Limb (tissue), 2 donors: ENCODE results near the gene ADA.
A peak's percentile ranks its signal among the peaks of the same experiment; 100 is the strongest.

Experiments used
- DNase-seq, 2 donors: peaks; one replicate each; pipeline ENCODE4 v3.0.0-alpha.2; 2016; ENCODE audit errors: extremely low spot score in 2 of 2

The ADA gene

DNA sequence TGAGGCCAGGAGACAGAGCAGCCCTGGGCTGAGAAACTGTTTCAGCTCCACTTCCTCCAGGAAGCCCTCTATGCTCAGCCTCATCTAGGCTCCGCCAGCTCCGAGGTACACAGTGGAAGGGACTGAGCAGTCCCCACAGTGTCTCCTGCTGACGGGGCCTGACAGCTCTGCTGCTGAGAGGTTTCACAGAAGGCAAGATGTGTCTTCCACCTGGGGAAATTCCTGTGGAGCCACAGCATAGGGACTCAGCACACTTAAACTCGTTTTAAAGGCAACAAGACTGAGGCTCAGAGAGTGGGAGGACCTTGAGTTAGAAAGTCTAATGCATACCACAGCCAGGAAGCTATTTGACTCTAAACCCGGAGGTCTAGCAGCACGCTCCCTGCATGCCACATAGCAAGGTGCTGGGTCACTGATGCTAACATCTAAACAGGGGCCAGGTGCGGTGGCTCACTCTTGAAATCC, 6.8 kb downstream of the ADA start:
- no peak for DNase-seq

DNA sequence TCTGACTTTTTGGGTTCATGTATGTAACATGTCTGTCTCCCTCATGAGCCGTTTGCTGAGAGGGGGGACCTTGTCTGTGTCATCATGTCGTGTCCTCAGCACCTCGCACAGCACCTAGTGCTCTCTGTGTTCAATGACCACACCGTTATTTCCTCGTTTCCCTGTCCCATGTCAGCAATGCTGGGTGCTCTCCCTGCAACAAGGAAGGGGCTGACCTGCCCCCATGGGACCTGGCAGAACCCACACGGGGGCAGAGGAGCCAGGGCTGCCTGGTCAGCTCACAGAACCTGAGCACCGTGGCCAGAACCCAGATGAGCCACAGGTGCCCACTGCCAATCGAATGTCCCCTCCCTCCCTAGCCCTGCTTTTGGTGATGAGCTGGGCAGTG, 7.3 kb downstream of the ADA start:
- no peak for DNase-seq

DNA sequence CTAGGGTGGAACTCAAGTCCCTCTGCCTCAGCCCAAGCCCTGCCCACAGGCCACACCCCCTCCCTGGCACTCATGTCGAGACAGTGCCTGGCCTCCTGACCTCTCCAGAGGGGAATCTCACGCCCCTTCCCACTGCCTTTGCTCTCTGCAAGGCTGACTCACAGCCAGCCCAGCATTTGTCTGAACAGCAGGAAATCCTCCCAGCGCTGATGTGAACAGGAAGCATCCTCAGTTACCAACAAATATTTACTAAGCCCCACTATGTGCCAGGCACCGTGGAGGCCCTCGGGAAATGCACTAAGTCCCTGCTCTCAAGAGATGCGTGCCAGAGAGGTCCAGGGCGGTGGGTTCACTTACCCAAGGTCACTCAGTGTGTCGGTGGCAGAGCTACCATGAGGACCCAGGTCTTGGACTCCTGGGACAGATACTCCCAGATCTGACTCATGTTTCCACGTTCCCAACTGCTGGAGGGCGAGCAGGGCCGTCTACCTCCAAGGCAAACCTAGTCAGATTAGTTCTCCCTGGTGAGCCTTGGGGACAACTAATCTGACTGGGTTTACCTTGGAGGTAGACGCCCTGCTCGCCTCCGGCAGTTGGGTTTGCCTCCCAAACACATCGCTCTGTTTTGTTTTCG, 7.8 kb downstream of the ADA start:
- DNase-seq, result peak in 1 of 2 donors; percentile 50

DNA sequence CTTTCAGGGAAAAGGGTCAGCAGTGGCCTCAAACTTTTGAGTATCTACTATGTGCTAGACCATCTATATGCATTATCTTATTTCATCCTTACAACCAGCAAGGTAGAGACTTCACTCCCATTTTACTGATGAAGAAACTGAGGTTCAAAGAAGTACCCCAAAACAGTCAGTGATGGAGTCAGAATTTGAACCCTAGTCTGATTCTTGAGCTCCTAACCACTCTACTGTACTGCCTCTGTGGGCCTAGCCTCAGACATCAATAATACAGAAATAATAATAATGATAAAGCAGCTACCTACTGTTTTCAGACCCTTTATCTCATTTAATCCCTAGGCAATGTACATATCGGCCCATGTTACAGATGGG, 8.4 kb downstream of the ADA start:
- DNase-seq, result no peak

DNA sequence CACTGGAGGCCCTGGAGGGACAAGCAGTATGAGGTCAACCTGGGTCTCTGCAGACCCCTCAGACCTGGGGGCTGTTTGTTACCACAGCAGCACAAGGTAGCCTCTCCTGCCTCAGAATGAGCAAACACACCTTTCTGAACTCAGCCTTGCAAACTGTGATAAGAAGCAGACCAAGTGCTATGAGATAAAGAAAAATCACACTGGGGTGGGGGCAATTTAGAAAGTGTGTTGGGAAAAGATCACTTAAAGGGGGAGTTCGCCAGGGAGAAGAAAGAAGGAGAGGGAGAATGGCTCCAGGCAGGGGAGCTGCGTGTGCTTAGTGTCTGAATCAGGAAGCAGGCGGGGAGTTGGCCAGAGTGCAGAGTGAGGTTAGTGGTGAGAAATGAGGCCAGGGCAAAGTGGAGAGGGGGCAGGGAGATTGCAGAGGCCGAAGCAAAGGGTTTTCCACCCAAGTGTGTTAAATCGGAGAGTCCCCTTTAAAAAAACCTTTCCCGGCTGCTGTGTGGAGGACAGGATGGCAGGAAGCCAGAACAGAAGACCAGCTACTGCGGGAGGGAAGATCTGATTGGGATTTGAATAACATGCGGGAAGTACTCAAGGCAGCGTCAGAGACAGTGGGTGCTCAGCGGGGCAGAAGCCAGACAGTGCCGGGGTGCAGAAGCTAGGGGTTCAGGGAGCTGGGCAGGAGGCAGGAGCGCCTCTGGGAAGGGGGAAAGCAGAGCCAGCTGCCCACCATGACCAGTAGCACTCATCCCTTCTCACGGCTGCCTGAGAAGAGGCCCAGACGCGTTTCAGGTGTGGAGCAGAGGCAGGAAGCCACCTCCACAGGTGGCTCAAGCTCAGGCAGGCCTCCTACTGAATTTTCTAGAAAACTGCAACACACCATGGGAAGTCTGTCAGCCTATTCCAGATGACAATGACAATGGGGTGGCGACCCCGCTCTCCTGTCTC, 9.0 kb downstream of the ADA start:
- peak; percentile 67 to 78 for DNase-seq

DNA sequence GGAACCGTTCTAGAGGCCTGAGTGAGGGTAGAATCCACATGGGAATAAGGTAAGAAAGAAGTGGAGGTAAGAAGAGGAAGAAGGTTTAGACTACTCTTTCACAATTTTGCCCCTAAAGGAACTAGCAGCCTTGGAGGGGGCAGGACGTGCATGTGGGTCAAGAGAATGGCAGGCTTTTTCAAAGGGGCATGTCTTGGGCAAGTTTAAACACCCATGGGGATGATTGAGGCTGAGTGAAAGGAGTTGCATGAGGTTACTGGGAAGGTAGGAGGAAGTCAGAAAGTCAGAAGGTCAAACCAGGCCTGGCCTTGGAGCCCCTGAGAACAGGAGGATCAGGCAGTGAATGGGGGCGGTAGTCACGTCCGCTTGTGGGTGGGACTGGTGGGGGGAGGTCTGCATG, 10.2 kb downstream of the ADA start:
- no peak for DNase-seq

DNA sequence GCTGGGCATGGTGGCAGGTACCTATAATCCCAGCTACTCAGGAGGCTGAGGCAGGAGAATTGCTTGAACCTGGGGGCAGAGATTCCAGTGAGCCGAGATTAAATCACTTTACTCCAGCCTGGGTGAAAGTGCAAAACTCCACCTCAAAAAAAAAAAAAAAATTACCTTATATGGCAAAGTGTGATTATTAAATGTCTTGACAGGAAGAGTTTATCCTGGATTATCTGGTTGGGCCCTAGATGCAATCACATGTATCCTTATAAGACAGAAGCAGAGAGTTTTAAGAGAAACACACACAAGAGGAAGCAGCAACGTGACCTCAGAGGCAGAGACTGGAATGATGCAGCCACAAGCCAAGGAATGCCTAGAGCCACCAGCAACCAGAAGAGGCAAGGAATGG, 11.0 kb downstream of the ADA start:
- DNase-seq, result no peak

DNA sequence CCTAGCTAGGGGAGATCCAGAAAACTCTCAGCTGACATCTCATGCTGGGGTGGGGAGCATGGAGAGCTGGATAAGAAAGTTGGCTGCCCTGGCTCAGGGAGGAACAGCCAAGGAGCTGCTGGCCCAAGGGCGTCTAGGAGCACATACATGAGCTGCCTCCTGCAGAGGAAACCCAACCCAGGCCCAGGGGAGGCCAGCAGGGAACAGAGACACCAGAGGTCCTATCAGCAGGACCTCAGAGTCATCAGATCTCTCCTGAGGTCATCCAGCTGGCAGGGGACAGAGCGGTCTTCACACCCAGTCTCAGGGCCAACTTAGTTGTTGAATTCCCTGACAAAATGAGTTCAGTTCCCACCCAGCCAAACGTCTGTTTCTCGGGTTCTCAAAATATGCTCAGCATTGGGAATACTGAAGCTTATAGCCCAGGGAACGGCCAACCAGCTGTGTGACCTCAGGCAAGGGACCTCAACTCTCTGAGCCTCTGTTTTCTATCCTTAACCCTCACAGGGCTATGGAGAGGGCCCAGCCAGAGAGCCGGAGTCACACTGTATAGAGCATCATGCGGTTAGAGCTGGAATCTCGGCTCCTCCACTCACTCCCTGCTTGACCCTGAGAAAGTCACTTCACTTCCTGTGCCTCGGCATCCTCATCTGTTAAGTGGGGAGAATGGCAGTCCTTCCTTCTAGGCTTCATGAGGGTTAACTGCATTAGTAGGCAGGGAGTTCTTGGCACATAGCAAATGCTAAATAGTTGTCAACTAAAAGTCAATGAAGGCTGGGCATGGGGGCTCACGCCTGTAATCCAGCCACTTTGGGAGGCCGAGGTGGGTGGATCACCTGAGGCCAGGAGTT, 13.8 kb downstream of the ADA start:
- no peak for DNase-seq

DNA sequence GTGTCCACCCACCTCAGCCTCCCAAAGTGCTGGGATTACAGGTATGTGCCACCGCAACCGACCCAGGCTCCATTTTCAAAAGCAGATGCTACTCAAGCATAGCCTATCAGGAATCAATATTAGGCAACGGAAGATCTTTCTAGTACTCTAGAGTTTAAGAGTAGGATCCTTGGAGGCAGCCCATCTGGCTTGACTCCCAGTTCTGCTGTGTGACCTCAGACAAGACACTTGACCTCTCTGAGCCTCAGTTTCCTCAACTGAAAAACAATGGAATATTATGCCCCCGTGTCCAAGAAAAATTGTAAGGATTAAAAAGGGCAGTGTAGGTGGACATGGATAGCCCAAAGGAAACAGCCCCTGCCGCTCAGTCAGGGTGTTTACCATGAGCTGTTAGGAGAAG, 14.5 kb downstream of the ADA start:
- DNase-seq, result no peak

DNA sequence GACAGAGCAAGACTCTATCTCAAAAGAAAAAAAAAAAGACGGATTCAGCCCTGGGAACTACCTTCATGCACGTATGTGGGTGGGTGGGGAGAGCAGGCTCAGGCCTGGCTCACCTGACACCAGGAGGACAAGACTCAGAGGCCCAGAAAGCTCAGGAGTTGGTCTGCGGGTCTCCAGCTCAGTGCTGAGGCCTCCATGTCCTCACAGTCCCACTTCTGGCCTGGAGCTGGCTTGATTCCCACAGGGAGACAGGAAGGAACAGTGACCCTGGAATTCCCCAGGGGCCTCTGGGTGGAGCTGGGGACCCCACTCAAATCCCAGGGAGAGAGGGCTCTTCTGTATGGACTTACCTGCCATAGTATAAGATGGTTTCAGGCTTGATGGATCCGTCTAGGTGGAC, 15.6 kb downstream of the ADA start:
- DNase-seq, result no peak

DNA sequence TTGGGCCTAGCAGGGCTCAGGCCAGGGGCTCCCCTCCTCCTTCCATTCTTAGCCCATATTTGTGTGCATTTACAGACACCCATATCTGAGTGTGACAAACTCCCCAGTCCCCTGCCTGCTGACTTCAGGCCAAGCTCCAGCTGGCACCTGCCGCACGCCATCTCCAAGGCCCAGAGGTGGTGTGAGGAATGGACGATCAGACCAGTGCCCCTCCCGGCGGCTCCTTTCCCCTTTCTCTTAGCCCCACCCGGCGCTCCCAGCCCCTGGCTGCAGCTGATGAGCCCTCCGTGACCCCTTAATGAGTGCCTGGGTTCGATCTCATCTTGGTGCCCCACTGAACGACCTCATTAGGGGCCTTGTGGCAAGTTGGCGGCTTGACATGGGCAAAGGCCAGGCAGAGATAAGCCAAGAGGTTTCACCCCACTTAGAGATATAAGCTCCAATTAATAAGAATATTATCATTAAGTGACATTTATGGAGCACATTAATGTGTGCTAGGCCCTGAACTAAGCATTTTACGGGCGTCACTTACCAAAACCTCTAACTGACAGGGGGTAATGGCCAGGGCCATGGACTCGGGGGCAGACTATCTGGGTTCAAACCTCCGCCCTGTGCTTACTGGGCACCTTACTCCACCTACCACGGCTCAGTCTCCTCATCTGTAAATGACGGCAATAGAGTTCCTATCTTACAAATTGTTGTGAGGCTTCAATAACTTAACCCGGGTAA, 17.5 kb downstream of the ADA start:
- no peak for DNase-seq

DNA sequence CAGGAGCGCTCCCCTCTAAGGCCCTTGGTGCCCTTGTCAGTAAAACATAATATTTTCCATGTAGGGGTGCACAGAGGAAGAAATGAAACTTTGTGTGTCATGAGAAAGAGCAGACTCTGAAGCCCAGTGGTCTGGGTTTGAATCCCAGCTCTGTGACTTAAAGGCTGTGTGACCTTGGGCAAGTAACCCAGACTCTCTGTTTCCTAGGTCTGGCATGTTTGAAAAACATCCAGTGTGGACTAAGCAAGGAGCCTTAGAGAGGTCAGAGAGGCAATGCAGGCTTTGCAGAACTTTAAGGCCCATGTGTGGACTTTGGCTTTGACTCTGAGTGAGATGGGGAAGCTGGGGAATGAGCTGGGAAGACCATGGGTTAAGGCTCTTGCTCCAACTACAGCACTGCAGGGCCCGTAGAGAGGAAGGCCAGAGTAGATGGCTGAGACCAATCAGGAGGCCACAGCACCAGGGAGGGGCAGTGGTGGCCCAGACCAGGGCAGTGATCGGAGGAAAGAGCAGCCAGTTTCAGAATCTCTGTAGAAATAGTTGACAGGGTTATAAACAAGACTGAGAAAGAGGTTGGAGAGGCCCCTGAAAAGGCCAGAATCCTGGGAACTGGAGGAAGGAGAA, 18.2 kb downstream of the ADA start:
- no peak for DNase-seq

DNA sequence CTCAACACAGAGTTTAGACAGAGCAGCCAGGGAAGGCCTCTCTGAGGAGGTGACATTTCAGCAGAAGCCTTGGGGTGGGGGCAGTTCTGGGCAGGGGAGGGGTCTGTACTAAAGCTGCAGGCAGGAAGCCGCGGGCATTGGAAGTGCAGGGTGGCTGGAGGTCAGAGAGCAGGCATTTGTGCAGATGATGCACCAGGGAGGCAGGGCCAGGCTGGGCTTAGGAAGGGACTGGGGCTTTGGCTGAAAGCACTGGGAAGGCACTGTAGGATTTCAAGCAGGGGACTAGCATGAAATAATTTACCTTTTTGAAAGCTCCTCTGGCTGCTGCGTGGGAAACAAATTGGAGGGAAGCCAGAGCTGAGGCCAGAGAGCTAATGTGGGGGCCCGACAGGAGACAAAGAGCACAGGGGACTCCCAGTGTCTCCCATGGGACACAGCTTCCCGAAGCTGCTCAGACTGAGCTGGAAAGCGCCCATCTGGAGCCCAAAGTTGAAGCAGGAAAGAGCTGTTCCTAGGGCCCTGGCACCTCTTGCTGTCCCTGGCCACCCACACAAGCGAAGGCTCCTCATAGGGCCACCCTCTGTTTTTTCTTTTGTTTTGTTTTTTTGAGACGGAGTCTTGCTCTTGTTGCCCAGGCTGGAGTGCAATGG, 19.3 kb downstream of the ADA start:
- no peak for DNase-seq

DNA sequence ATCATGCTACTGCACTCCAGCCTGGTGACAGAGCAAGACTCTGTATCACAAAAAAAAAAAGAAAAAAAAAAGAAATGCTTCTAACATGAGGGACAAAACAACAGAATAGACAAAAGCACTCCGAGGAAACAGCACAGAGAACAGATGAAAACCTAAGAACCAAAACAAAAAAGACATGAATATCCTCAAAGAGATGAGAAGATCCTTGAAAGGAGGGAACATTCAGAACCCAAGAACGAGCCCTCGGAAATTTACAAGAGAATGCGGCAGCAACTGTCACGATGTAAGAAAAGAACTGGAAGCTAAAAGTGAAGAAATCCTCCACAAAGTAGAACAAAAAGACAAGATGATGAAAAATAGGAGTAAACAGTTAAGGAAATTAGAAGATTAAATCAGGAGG, 21.2 kb downstream of the ADA start:
- DNase-seq, result no peak

DNA sequence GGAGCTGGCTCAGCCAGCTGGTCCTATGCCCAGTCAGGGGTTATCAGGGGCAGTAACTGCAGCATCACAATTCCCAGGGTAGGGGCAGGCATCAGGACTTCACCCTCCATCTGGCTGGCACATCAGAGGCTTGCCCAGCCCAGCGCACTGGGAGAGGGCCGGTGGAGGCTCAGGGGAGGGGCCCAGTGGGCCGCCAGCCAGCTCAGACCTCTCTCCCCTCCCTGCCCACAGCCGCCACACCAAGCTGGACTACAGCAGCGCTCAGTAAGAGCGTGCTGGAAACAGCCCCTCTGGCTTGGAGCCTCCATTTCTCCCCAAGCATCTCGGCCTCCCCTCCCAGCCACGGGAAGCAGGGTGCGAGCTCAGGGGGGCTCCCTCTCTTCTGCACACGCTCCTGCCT, 22.0 kb downstream of the ADA start:
- DNase-seq, result no peak

DNA sequence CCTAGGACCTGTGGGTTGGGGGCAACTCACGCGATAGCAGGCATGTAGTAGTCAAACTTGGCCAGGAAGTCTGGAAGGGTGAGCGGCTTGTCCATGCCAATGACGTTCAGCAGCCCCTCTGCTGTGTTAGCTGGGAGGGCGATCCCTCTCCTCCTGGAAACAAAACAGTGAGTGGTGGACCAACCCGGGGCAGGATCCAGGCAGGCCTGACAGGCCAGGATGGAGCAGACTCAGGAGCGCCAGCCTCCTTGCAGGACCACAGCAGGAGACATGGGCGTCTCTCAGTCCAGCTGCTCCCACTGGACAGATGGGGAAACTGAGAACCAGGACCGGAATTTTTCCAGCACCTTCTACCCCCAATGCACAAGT, 22.5 kb downstream of the ADA start:
- no peak for DNase-seq

DNA sequence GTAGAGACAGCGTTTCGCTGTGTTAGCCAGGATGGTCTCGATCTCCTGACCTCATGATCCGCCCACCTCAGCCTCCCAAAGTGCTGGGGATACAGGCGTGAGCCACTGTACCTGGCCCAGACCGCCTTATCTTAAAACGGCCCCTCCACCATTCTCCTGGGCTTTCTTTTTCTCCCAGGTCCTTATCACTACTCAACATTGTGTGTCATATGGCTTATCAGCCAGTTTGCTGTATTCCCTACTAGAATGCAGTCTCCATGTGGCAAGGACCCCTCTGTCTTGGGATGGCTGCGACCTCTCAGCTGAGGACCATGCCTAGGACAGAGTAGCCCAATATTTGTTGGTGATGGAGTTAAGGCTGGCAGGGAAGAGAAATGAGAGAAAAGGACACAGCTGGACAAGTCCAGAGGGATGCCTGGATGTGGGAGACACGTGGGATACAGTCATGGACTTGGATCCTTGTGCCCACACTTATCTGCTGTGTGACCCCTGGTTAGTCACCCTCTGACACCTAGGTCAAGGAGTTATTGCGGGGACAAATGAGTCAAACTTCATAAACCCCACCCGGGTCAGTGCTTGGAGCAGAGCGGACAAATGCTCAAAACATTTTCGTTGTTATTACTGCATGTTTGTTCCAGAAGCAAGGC, 24.0 kb downstream of the ADA start:
- DNase-seq, result no peak

DNA sequence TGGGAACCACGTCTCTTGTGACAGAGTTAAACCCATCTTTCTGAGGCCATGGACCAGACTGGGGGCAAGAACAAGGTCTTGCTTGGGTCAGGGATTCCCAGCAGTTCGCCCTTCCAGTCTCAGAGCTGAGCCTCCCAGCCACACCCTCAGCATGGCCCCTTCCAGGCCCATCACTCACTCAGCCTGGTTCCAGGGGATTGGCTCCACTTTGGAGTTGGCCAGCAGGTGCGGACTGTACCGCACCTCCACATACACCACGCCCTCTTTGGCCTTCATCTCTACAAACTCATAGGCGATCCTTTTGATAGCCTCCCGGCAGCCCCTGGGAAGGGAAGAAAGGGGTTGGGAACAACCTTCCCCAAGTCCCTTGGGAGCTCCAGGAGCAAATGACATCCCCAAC, 25.2 kb downstream of the ADA start:
- no peak for DNase-seq

DNA sequence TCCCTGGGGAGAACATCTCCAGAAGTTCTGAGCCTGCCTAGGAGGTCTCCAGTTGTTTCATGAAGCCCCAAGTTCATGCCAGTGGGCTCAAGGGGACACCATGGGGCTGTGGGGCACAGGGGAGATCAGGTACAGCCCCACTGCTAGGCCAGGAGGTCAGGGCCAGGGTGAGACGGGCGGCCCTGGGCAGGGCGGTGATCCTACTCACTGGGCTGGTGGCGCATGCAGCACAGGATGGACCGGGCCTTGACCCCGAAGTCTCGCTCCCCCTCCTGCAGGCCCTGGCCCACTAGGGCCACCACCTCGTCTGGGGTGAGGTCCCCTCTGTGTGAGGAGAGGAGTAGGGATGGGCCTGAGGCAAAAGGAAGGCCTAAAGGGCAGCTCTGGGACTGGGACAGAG, 26.1 kb downstream of the ADA start:
- no peak for DNase-seq

DNA sequence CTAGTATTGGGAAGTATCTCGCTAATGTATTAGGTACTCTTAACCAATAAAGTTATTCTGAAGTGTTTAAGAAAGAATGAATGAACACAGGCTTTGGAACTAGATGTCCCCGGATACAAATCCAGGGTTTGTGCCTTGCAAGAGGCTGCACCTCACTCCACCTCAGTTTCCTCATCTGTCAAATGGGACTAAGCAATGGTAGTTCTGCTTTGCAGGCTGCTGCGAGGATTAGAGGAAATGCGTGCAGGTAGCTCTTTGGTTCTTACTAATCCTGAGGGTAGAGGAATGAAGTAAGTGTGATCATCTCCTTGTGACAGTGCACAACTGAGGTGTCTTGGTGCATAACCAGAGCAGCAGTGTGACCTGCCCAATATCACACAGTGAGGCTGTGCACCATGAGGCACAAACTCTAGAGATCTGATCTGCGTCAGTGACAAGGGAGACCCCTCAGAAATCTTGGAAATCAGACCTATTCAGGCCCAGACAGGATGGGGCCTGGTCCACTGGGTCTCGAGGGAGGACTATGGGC, 26.7 kb downstream of the ADA start:
- DNase-seq, result no peak
